Mucosa of descending colon (tissue), 3 donors: Measurements from ENCODE around the gene ISM1. TPM values are rescaled to one million over a fixed set of nuclear protein-coding genes. Genes with fewer than 3 reads are reported as not detected.

Experiments
- ATAC-seq: fragments of 200-7000 bp; cut with Tn5 transposase; one replicate; pipeline ENCODE4 v1.9.1; 2020; ENCODE audit warnings: mild to moderate bottlenecking, moderate library complexity
- DNase-seq, 3 donors: peaks; one replicate each; pipeline ENCODE4 v3.0.0-alpha.2; 2020
- H3K36me3 ChIP-seq: fragments of 200-600 bp; one replicate; pipeline ENCODE4 v1.8.0; 2021; ENCODE audit warnings: low read depth, mild to moderate bottlenecking
- H3K4me1 ChIP-seq: fragments of 200-600 bp; one replicate; pipeline ENCODE4 v1.8.0; 2021; ENCODE audit warnings: low read depth, mild to moderate bottlenecking
- H3K4me3 ChIP-seq: fragments of 200-600 bp; one replicate; pipeline ENCODE4 v1.8.0; 2021; ENCODE audit warnings: mild to moderate bottlenecking
- H3K9me3 ChIP-seq: fragments of 200-600 bp; one replicate; pipeline ENCODE4 v1.8.0; 2021; ENCODE audit warnings: mild to moderate bottlenecking
- CTCF ChIP-seq: fragments of 200-600 bp; IDR thresholded peaks from one replicate; pipeline ENCODE4 v1.8.0; 2022; ENCODE audit warnings: antibody characterized with exemption, mild to moderate bottlenecking
- intact Hi-C, 2 donors: fragments of 100-400 bp; cut with DNase I in 1 of 2; cut with micrococcal nuclease in 1 of 2; formaldehyde crosslinking; loops; one replicate each; pipeline versions ENCODE4 v1.11.0 to v1.11.1; 2022; cut with DNase I, micrococcal nuclease
- total RNA-seq, 3 donors: library from RNA; stranded (reverse); fragmentation: NEBNext Ultra II Directional in 2 of 3; extraction: Animal tissue kit (Norgen Biotek cat#: 25700) in 2 of 3; gene quantifications; one replicate each; pipeline versions ENCODE4 v1.2.1 to v1.2.4, GENCODE V29; 2021 to 2023
- donor health status: DM: no; HTN: no; CAD: no; lungs with moderate emphysema.
- donor health status: DM: no; HTN: no; CAD: no.
- donor health status: DM: no; HTN: yes; CAD: no.

Gene ISM1
- total RNA-seq, 3 donors from 2014 or later, result 0.14 to 0.72 (median 0.66) TPM

- intact Hi-C loops, result no loop called here
- Histone ChIP-seq H3K4me3 (no peak overlapping the region), H3K9me3 (no peaks in the 10 kb centered on the region), H3K36me3 (no peaks in the 10 kb centered on the region), H3K4me1 (no peaks in the 10 kb centered on the region)
- ATAC-seq (no peak), DNase-seq (no peak)
- TF ChIP-seq CTCF, result no peak
Observed at GRCh38 chr20:13205425-13205824, 15.6 kb upstream of the ISM1 start.

- no peak for TF ChIP-seq CTCF
- H3K36me3 ChIP-seq, result no peaks in the 10 kb centered on the region
- DNase-seq (no peak), ATAC-seq (no peak)
- intact Hi-C loops, result no loop called here
- no peaks in the 10 kb centered on the region for H3K4me1 ChIP-seq
- no peaks in the 10 kb centered on the region for H3K9me3 ChIP-seq
- H3K4me3 ChIP-seq, result no peak overlapping the region
Observed at GRCh38 chr20:13205848-13206434, 15.1 kb upstream of the ISM1 start.

GRCh38 chr20:13207016-13207415 is 14.1 kb upstream of the ISM1 start:
- no peak for TF ChIP-seq CTCF

GRCh38 chr20:13211956-13212618 is 9.0 kb upstream of the ISM1 start:
- Histone ChIP-seq H3K36me3 (no peaks in the 10 kb centered on the region), H3K9me3 (no peaks in the 10 kb centered on the region), H3K4me1 (no peaks in the 10 kb centered on the region), H3K4me3 (no peak overlapping the region)
- intact Hi-C loops, result no loop called here
- ATAC-seq (no peak), DNase-seq (no peak)
- no peak for TF ChIP-seq CTCF

More at GRCh38 chr20:13207016-13207415, 14.1 kb upstream of the ISM1 start:
- intact Hi-C loops, result no loop called here
- ATAC-seq (no peak), DNase-seq (no peak)
- Histone ChIP-seq H3K36me3 (no peaks in the 10 kb centered on the region), H3K9me3 (no peaks in the 10 kb centered on the region), H3K4me1 (no peaks in the 10 kb centered on the region), H3K4me3 (no peak overlapping the region)

- no peaks in the 10 kb centered on the region for H3K9me3 ChIP-seq
- ATAC-seq (no peak), DNase-seq (no peak)
- no peak for TF ChIP-seq CTCF
- intact Hi-C loops, result no loop called here
- H3K4me1 ChIP-seq, result no peaks in the 10 kb centered on the region
- H3K4me3 ChIP-seq, result no peak overlapping the region
- H3K36me3 ChIP-seq, result no peaks in the 10 kb centered on the region
Observed at GRCh38 chr20:13212750-13213149, 8.3 kb upstream of the ISM1 start.
